ENCODE data around the gene SCFD2.
"Not testable (repeated sequence)": the region's sequence is repeated elsewhere in the genome, so short reads cannot be mapped to it uniquely, and the experiment has no call there.

SCFD2 gene

DNA sequence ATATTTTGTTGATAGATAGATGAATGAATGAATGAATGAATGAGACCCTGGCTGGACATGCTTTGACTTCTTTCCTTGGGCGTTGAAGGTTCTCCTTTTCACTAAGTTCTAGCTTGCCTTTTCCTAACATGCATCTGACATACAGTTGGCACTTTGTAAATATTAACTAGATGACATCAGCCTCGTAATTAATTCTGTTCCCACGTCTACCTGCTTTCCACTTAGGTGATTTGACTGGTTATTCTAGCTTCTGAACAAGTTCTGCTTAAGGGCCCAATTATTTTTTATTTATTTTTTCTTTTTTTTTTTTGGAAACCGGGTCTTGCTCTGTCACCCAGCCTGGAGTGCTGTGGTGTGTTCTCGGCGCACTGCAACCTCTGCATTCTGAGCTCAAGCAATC is 517.6 kb downstream of the SCFD2 start:
- no peak for DNase-seq (ENCODE audit: low spot score)

DNA sequence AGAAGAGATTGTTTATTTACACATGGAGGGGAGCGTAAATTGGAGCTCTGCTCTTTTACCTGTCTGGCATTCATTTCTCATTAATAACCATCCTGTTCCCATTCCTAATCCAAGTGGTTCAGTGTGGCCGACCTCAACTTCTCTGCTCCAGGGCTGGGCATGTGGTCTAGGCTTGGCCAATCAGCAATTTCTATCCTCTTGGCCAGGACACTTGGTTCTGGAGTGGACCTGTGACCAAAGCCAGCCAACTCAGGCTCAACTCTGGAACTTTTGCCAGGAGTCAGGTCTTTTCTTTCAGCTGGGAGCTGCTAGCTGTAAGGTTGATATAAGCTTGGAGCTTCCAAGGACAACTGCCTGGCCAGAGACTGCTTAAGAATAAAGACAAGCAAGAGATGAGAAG is 519.4 kb downstream of the SCFD2 start:
- DNase-seq (ENCODE audit: low spot score): no peak

DNA sequence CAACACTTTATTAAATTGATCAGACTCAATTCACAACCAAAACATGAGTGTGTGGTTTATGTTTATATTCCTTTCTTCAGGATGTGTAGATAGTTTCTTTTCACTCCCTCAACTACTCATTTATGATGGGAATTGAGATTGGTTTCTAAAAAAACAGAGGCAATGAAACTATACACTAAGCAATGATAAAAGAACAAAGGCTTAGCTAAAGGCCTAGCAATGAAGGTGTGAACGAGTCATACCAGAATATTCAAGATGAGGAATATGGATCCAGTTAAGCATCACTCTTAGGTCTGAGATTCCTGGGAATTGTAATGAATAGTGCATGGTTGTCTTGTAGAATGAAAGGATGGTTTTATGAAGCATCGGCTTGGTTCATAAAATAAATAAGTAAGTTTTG is 521.3 kb downstream of the SCFD2 start:
- DNase-seq (ENCODE audit: low spot score): no peak

- no peak for DNase-seq (ENCODE audit: low spot score)
Measured at GRCh38 chr4:52843958-52844357, 521.9 kb downstream of the SCFD2 start.

GRCh38 chr4:52843351-52843750 is 522.5 kb downstream of the SCFD2 start:
- DNase-seq (ENCODE audit: low spot score): no peak

DNA sequence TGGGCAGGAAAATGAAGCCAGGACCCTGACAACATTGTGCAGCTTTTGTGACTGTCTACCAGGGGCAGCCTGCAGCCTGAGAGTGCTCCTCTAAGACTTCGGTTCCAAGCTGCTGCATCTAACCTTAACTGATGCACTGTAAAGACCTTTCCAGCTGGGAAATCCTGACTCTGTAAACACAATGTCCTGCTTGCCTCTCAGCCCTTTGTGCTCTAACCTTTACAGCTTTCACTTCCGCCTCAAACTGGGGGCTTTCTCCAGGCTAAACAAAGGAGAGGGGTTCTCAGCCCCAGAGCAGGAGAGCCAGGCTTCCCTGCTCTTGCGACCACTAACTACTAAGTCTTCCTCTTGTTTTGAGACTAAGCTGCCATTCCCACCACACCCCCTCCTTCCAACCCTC is 523.1 kb downstream of the SCFD2 start:
- no peak for DNase-seq (ENCODE audit: low spot score)

DNA sequence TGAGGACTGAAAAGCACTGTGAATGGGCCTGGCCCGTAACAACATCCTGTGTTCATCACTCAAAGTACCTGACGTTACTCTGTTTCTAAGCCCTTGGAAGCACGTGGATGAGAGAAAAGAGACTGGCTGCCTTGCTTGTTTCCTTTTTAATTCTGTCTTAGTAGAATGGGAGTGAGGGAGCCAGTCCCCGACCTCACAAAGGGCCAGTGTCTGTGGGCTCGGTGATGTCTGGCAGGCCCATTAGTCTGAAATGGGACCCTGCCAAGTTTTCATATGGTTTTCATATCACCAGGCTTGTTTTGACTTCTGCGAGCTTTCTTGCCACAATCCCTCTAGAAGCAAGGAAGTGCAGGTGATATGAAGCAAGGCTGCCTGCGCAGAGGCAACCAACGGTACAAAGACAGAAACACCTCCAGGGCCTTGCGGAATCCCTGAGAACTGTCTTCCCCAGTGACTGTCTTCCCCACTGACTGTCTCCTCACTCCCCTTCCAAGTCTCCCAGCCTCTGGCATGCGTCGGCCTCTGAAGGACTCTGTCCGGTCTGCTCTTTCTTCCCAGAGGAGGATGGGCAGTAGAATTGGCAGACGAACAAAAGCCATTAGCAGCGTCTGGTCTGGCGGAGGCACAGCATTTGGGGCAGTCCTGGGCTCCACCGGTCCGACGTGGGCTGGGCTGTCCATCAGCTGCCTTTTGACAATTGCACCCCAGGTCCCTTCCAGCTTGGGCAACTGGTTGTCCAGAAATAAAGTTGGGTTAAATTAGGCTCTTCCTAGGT is 524.0 kb downstream of the SCFD2 start:
- DNase-seq (ENCODE audit: low spot score): no peak

DNA sequence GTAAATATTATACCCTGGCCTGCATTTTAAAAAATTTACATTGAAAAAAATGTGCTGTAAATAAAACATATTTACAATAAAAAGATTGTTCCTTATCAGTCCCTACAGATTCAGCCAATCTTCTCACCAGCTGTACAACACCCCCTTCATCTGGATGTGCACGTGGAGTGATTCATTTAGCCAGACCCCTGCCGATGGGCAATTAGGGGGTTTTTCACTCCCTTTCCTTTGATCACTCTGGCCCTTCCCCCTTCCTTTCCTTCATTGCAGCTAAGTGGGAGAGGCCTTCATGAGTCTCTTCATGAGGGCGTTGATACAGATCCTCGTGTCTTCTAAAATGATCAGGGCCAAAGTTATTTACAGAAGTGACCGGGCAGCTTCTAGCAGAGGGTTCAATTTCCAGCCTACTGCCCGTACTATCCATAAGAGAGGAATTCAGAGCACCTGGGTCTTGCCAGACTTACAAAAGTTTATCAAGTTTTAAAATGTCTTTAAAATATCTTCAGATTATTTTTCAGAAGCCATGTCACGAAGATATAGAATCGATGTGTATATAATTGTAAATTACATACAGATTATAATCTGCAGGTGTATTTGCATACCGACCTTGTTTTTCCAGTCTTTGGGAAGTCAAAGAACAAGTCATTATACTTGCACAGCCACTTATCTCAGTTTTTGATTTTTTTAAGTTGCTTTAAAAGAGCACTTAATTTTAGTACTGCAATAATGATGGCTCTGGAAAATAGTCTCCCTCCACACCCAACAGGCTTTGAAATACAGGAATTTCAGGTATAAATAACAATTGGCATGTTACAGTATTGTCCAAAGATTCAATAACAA is 525.1 kb downstream of the SCFD2 start:
- DNase-seq (ENCODE audit: low spot score): no peak

GRCh38 chr4:52838729-52839586 is 526.9 kb downstream of the SCFD2 start:
- DNase-seq (ENCODE audit: low spot score): no peak

GRCh38 chr4:52837716-52838558 is 527.9 kb downstream of the SCFD2 start:
- DNase-seq (ENCODE audit: low spot score): peak; percentile 72

DNA sequence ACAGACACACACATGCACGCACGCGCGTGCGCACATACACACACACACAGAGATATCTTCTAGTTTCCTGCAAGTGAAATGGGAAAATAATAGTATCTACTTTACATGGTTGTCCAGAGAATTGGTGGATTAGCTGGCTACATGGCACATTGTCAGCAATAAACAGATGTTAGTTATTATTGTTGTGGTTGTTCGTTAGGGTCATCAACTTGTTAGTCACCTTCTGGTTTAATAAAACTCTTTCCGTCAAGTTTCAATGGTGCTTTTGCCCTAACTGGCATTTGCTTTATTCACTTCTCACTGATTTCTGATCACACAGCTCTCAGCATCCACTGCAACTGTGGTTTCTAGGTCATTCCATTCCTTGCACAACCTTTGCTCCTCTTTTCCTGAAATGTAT is 529.2 kb downstream of the SCFD2 start:
- DNase-seq (ENCODE audit: low spot score): peak; percentile 70

- DNase-seq (ENCODE audit: low spot score): no peak
Measured at GRCh38 chr4:52836120-52836519, 529.7 kb downstream of the SCFD2 start.

- not testable (repeated sequence) for DNase-seq (ENCODE audit: low spot score)
Measured at GRCh38 chr4:52834641-52835456, 531.0 kb downstream of the SCFD2 start.

- DNase-seq (ENCODE audit: low spot score): no peak
Measured at GRCh38 chr4:52833941-52834525, 531.8 kb downstream of the SCFD2 start.

DNA sequence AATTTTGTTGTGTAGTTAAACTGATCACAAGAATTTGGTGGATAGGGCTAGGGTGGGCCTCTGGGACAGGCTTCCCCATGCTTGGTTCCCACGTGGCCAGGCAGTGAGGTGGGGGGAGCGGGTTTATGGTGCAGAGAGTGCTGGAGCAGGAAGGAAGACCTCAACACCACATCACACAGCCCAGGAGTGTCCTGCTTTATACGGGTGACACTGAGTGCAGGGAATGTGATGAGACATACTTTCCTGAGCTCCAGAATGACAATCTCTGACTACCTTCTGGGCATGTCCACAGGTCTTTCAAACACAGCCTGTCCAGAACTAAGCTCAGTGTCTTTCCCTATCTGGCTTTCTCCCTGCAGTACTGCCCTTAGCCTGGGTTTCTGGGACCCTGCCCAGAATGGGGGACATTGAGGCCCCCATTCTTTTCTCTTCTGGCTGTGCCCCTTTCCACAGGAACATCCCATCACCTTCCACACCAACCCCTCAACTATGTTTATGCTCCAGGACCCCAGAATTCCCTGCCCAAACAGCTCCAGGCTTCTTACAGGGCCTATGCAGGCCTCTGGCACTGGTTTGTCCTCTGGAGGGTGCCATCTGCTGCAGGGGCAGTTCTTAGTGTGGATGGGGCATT is 540.3 kb downstream of the SCFD2 start:
- peak; percentile 37 for DNase-seq (ENCODE audit: low spot score)

- DNase-seq (ENCODE audit: low spot score): peak; percentile 46
Measured at GRCh38 chr4:52824603-52825459, 541.0 kb downstream of the SCFD2 start.

GRCh38 chr4:52824270-52824602 is 541.6 kb downstream of the SCFD2 start:
- DNase-seq (ENCODE audit: low spot score): no peak

GRCh38 chr4:52823702-52824092 is 542.2 kb downstream of the SCFD2 start:
- no peak for DNase-seq (ENCODE audit: low spot score)

Measured in AG08395 (cell line).